SK-N-SH treated with all-trans-retinoic acid at 6 μM for 48 hours (cell line): ENCODE data around the gene TTC19.
A peak's percentile ranks its signal among the peaks of the same experiment; 100 is the strongest.

Source experiments
- ATAC-seq: fragments of 200-7000 bp; cut with Tn5 transposase; 3 replicates; pipeline ENCODE4 v1.9.1; 2020; ENCODE audit warnings: mild to moderate bottlenecking, moderate library complexity
- CSDC2 ChIP-seq: fragments of 250-450 bp; sonication (Bioruptor Pico); IDR thresholded peaks from 2 replicates; pipeline ENCODE4 v1.5.0; 2020; ENCODE audit warnings: mild to moderate bottlenecking, moderate library complexity
- ESRRG ChIP-seq: fragments of 250-450 bp; sonication (Bioruptor Pico); IDR thresholded peaks from 2 replicates; pipeline ENCODE4 v1.6.1; 2021; ENCODE audit warnings: mild to moderate bottlenecking
- GLIS3 ChIP-seq: fragments of 250-450 bp; sonication (Bioruptor Pico); IDR thresholded peaks from 2 replicates; pipeline ENCODE4 v1.5.0; 2020; ENCODE audit warnings: mild to moderate bottlenecking, moderate library complexity
- ISL1 ChIP-seq: fragments of 250-450 bp; sonication (Bioruptor Pico); IDR thresholded peaks from 2 replicates; pipeline ENCODE4 v2.1.2; 2022; ENCODE audit warnings: mild to moderate bottlenecking, moderate library complexity
- OSR1 ChIP-seq: fragments of 250-450 bp; sonication (Bioruptor Pico); IDR thresholded peaks from 2 replicates; pipeline ENCODE4 v1.8.0; 2022; ENCODE audit warnings: moderate library complexity, mild to moderate bottlenecking, inconsistent platforms
- PPARA ChIP-seq: fragments of 250-450 bp; sonication (Bioruptor Pico); IDR thresholded peaks from 2 replicates; pipeline ENCODE4 v1.5.0; 2020; ENCODE audit warnings: mild to moderate bottlenecking, borderline replicate concordance
- SNAI2 ChIP-seq: fragments of 250-450 bp; sonication (Bioruptor Pico); IDR thresholded peaks from 2 replicates; pipeline ENCODE4 v1.5.0; 2020; ENCODE audit warnings: mild to moderate bottlenecking, moderate library complexity
- TCF4 ChIP-seq: fragments of 250-450 bp; sonication (Bioruptor Pico); IDR thresholded peaks from 2 replicates; pipeline ENCODE4 v1.8.0; 2021; ENCODE audit warnings: mild to moderate bottlenecking, moderate library complexity, borderline replicate concordance
- ZFP30 ChIP-seq: fragments of 450-650 bp; formaldehyde crosslinking; IDR thresholded peaks from 2 replicates; pipeline ENCODE4 v1.5.0; 2022; ENCODE audit warnings: mild to moderate bottlenecking, moderate library complexity
- ZNF565 ChIP-seq: fragments of 450-650 bp; formaldehyde crosslinking; conservative IDR thresholded peaks from 2 replicates; pipeline ENCODE4 v1.5.0; 2020; ENCODE audit warnings: low read depth, mild to moderate bottlenecking, moderate library complexity
- TF ChIP-seq, protein P1 (sequence below): fragments of 250-450 bp; sonication (Bioruptor Pico); IDR thresholded peaks from 2 replicates; pipeline ENCODE4 v1.8.0; 2021; ENCODE audit warnings: low read depth, mild to moderate bottlenecking, moderate library complexity, borderline replicate concordance
- TF ChIP-seq, protein P2 (sequence below): fragments of 250-450 bp; sonication (Bioruptor Pico); IDR thresholded peaks from 2 replicates; pipeline ENCODE4 v1.5.0; 2020; ENCODE audit warnings: mild to moderate bottlenecking, moderate library complexity
- TF ChIP-seq, protein P3 (sequence below): fragments of 250-450 bp; sonication (Bioruptor Pico); IDR thresholded peaks from 2 replicates; pipeline ENCODE4 v1.5.1; 2021; ENCODE audit warnings: mild to moderate bottlenecking, moderate library complexity
- TF ChIP-seq, protein P4 (sequence below): fragments of 250-450 bp; sonication (Bioruptor Pico); IDR thresholded peaks from 2 replicates; pipeline ENCODE4 v1.8.0; 2020; ENCODE audit warnings: mild to moderate bottlenecking, moderate library complexity, borderline replicate concordance
- TF ChIP-seq, protein P5 (sequence below): fragments of 250-450 bp; sonication (Bioruptor Pico); IDR thresholded peaks from 2 replicates; pipeline ENCODE4 v1.5.1; 2020; ENCODE audit warnings: low read depth, mild to moderate bottlenecking, moderate library complexity

Gene TTC19

DNA sequence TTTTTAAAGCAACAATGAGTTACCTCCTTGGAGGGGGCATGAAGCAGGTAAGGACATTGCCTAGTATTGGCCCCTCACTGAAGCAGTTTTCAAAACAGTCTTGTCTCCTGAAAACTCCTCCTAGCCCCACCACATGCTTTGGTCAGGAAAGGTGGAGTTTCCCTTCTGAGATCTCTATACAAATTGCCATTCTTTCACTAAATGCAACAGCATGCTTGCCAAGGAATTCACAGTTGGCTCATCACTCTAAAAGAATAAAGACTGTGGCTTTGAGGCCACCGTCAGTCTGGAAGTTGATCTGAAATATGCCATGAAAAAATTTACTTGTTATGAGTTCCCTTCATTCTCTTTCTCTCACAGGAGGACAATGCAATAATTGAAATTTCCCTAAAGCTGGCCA is 4.2 kb downstream of the TTC19 start:
- ATAC-seq = no peak
- TF ChIP-seq, protein P1, sequence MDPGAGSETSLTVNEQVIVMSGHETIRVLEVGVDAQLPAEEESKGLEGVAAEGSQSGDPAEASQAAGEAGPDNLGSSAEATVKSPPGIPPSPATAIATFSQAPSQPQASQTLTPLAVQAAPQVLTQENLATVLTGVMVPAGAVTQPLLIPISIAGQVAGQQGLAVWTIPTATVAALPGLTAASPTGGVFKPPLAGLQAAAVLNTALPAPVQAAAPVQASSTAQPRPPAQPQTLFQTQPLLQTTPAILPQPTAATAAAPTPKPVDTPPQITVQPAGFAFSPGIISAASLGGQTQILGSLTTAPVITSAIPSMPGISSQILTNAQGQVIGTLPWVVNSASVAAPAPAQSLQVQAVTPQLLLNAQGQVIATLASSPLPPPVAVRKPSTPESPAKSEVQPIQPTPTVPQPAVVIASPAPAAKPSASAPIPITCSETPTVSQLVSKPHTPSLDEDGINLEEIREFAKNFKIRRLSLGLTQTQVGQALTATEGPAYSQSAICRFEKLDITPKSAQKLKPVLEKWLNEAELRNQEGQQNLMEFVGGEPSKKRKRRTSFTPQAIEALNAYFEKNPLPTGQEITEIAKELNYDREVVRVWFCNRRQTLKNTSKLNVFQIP (CRISPR knock-in tag) = no peak
- TF ChIP-seq OSR1 (no peak), ZFP30 (CRISPR knock-in tag) (no peak), ESRRG (CRISPR knock-in tag) (no peak), TCF4 (CRISPR knock-in tag) (no peak), CSDC2 (CRISPR knock-in tag) (no peak), GLIS3 (CRISPR knock-in tag) (no peak), ZNF565 (no peak), PPARA (no peak)
- TF ChIP-seq, protein P2, sequence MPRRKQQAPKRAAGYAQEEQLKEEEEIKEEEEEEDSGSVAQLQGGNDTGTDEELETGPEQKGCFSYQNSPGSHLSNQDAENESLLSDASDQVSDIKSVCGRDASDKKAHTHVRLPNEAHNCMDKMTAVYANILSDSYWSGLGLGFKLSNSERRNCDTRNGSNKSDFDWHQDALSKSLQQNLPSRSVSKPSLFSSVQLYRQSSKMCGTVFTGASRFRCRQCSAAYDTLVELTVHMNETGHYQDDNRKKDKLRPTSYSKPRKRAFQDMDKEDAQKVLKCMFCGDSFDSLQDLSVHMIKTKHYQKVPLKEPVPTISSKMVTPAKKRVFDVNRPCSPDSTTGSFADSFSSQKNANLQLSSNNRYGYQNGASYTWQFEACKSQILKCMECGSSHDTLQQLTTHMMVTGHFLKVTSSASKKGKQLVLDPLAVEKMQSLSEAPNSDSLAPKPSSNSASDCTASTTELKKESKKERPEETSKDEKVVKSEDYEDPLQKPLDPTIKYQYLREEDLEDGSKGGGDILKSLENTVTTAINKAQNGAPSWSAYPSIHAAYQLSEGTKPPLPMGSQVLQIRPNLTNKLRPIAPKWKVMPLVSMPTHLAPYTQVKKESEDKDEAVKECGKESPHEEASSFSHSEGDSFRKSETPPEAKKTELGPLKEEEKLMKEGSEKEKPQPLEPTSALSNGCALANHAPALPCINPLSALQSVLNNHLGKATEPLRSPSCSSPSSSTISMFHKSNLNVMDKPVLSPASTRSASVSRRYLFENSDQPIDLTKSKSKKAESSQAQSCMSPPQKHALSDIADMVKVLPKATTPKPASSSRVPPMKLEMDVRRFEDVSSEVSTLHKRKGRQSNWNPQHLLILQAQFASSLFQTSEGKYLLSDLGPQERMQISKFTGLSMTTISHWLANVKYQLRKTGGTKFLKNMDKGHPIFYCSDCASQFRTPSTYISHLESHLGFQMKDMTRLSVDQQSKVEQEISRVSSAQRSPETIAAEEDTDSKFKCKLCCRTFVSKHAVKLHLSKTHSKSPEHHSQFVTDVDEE (CRISPR knock-in tag) = no peak
- TF ChIP-seq, protein P3, sequence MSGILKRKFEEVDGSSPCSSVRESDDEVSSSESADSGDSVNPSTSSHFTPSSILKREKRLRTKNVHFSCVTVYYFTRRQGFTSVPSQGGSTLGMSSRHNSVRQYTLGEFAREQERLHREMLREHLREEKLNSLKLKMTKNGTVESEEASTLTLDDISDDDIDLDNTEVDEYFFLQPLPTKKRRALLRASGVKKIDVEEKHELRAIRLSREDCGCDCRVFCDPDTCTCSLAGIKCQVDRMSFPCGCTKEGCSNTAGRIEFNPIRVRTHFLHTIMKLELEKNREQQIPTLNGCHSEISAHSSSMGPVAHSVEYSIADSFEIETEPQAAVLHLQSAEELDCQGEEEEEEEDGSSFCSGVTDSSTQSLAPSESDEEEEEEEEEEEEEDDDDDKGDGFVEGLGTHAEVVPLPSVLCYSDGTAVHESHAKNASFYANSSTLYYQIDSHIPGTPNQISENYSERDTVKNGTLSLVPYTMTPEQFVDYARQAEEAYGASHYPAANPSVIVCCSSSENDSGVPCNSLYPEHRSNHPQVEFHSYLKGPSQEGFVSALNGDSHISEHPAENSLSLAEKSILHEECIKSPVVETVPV = no peak

DNA sequence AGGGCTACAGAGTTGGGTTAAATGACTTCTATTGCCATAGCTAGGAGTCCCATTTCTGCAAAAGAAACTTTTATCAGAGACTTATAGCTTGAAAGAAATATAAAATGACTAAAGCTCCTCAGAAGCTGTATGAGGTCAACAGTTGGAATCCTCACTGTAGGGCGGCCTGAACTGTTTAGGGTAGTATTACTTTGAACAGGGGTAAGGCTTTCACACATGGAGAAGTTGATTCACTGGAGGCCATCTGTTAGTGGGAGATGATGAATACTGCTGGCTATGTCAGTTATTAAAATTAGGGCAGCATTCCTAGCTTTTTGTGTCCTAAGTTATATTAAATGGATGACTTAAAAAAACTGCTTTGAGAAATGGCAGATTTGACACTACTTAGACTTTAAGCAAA is 6.0 kb downstream of the TTC19 start:
- no peak for TF ChIP-seq GLIS3 (CRISPR knock-in tag)
- TF ChIP-seq, protein P4, sequence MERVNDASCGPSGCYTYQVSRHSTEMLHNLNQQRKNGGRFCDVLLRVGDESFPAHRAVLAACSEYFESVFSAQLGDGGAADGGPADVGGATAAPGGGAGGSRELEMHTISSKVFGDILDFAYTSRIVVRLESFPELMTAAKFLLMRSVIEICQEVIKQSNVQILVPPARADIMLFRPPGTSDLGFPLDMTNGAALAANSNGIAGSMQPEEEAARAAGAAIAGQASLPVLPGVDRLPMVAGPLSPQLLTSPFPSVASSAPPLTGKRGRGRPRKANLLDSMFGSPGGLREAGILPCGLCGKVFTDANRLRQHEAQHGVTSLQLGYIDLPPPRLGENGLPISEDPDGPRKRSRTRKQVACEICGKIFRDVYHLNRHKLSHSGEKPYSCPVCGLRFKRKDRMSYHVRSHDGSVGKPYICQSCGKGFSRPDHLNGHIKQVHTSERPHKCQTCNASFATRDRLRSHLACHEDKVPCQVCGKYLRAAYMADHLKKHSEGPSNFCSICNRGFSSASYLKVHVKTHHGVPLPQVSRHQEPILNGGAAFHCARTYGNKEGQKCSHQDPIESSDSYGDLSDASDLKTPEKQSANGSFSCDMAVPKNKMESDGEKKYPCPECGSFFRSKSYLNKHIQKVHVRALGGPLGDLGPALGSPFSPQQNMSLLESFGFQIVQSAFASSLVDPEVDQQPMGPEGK (CRISPR knock-in tag) = no peak
- no peak for TF ChIP-seq ZNF565
- no peak for TF ChIP-seq OSR1
- no peak for TF ChIP-seq ISL1 (CRISPR knock-in tag)
- ATAC-seq = no peak

DNA sequence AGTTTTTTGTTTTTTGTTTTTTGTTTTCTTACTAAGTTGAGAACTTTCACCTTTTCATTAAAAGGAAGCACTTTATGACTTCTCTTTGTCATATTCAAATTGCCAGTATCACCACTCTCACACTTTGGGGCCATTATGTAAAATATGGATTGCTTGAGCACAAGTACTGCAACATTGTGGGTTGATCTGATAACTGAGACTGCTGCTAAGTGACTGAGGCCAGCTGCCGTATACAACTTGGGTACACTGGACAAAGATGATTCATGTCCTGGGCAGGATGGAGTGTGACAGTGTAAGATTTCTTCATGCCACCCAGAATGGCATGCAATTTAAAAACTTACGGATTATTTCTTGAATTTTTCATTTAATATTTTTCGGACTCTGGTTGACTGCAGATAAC is 7.8 kb downstream of the TTC19 start:
- TF ChIP-seq, protein P3 = no peak
- TF ChIP-seq, protein P5, sequence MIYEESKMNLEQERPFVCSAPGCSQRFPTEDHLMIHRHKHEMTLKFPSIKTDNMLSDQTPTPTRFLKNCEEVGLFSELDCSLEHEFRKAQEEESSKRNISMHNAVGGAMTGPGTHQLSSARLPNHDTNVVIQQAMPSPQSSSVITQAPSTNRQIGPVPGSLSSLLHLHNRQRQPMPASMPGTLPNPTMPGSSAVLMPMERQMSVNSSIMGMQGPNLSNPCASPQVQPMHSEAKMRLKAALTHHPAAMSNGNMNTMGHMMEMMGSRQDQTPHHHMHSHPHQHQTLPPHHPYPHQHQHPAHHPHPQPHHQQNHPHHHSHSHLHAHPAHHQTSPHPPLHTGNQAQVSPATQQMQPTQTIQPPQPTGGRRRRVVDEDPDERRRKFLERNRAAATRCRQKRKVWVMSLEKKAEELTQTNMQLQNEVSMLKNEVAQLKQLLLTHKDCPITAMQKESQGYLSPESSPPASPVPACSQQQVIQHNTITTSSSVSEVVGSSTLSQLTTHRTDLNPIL (CRISPR knock-in tag) = no peak
- no peak for TF ChIP-seq SNAI2 (CRISPR knock-in tag)
- no peak for ATAC-seq

DNA sequence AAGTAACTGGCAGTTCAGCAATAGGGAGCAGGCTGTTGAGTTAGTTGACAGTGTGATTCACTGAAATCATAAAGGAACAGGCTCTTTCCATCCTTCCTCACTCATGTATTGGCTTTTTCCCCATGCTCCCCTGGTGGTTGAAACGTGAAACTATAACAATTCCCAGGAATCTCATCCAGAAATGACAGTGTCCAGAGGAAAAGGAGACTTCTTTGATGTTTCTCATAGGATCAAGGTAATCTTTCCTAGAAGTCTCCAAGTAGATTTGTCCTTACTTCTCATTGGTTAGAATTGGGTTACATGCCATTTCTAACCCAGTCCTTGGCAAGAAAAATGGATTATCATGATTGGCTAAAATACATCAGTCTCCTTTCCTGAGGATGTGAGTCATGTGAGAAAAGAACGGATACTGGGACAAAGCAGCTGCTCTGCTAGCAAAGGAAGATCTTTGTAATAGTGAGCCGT is 14.4 kb downstream of the TTC19 start:
- TF ChIP-seq, protein P2 (CRISPR knock-in tag) = no peak
- TF ChIP-seq ISL1 (CRISPR knock-in tag) = 0 out of 2 replicates have a peak, but pooled peaks have one; percentile 23
- TF ChIP-seq, protein P4 (CRISPR knock-in tag) = 0 out of 2 replicates have a peak, but pooled peaks have one; percentile 15
- TF ChIP-seq, all 23 proteins: peak for 2
- ATAC-seq = peak; percentile 88
